IMR-90 (cell line): Measurements from ENCODE around the gene KRTAP10-5. TPM values are rescaled to one million over a fixed set of nuclear protein-coding genes. Genes with fewer than 3 reads are reported as not detected.

ENCODE experiments used
- ATAC-seq: fragments of 200-7000 bp; cut with Tn5 transposase; 2 replicates; pipeline ENCODE4 v1.9.1; 2020; ENCODE audit warnings: low read depth, mild to moderate bottlenecking, moderate library complexity
- BruUV-seq: library from RNA; stranded (reverse); fragments of 400-500 nt; replicated peaks from 2 replicates; lab custom pipeline; 2021; lab: Mats Ljungman, UMichigan
- CTCF ChIA-PET: fragments of 300-600 bp; formaldehyde crosslinking; extraction: SDS; loops from one replicate; lab custom pipeline; 2021; ENCODE audit warnings: antibody characterized with exemption; lab: Yijun Ruan, JAX
- POLR2A ChIA-PET: fragments of 300-600 bp; sonication (Branson Sonifier 250); formaldehyde crosslinking; loops from one replicate; lab custom pipeline; 2022; ENCODE audit warnings: antibody characterized with exemption; ENCODE audit not compliant: unreplicated experiment; lab: Charles Lee
- DNase-seq: peaks from one replicate; pipeline ENCODE4 v3.0.0; 2013
- H2AFZ ChIP-seq: replicated peaks from 2 replicates; pipeline ENCODE3; 2013; ENCODE audit warnings: low read length, mild to moderate bottlenecking; ENCODE audit not compliant: poor library complexity
- H2AK5ac ChIP-seq: 2 replicates; pipeline ENCODE4 v1.6.1; 2013; ENCODE audit warnings: low read depth, low read length, inconsistent platforms
- H2AK9ac ChIP-seq: replicated peaks from 2 replicates; pipeline ENCODE3; 2013; ENCODE audit warnings: mild to moderate bottlenecking, low read depth, low read length, moderate library complexity; ENCODE audit not compliant: poor library complexity
- H2BK120ac ChIP-seq: 2 replicates; pipeline ENCODE4 v1.6.1; 2013; ENCODE audit warnings: low read depth, low read length, inconsistent platforms
- H2BK15ac ChIP-seq: 3 replicates; pipeline ENCODE4 v1.6.1; 2013; ENCODE audit warnings: low read depth, low read length, inconsistent platforms
- H2BK20ac ChIP-seq: 2 replicates; pipeline ENCODE4 v1.6.1; 2013; ENCODE audit warnings: low read depth, mild to moderate bottlenecking, inconsistent platforms, low read length, moderate library complexity
- H2BK5ac ChIP-seq: 2 replicates; pipeline ENCODE4 v1.6.1; 2013; ENCODE audit warnings: mild to moderate bottlenecking, low read depth, low read length, inconsistent platforms; ENCODE audit not compliant: poor library complexity, severe bottlenecking
- H3K14ac ChIP-seq: replicated peaks from 2 replicates; pipeline ENCODE4 v1.6.1; 2013; ENCODE audit warnings: low read depth, low read length, inconsistent platforms
- H3K18ac ChIP-seq: 2 replicates; pipeline ENCODE4 v1.6.1; 2013; ENCODE audit warnings: low read depth, low read length, control low read depth
- H3K23ac ChIP-seq: 2 replicates; pipeline ENCODE4 v1.6.1; 2013; ENCODE audit warnings: low read depth, low read length, inconsistent platforms
- H3K27ac ChIP-seq: 2 replicates; pipeline ENCODE4 v1.5.1; 2013; ENCODE audit warnings: mild to moderate bottlenecking, control low read depth, low read length; ENCODE audit not compliant: insufficient read depth
- H3K27me3 ChIP-seq: 2 replicates; pipeline ENCODE4 v1.6.1; 2013; ENCODE audit warnings: low read length; ENCODE audit not compliant: control insufficient read depth, insufficient read depth
- H3K36me3 ChIP-seq: 2 replicates; pipeline ENCODE4 v1.6.1; 2013; ENCODE audit warnings: low read length, mixed read lengths; ENCODE audit not compliant: control insufficient read depth, insufficient read depth
- H3K4ac ChIP-seq: 2 replicates; pipeline ENCODE4 v1.6.1; 2013; ENCODE audit warnings: low read depth, low read length, inconsistent platforms
- H3K4me1 ChIP-seq: 2 replicates; pipeline ENCODE4 v1.6.1; 2013; ENCODE audit warnings: low read length, mixed read lengths; ENCODE audit not compliant: control insufficient read depth, insufficient read depth
- H3K4me2 ChIP-seq: 2 replicates; pipeline ENCODE4 v1.6.1; 2013; ENCODE audit warnings: low read depth, mild to moderate bottlenecking, control low read depth, low read length, moderate library complexity
- H3K4me3 ChIP-seq: 2 replicates; pipeline ENCODE4 v1.5.1; 2013; ENCODE audit warnings: low read depth, mild to moderate bottlenecking, control low read depth, low read length, moderate library complexity; ENCODE audit not compliant: insufficient read depth
- H3K56ac ChIP-seq: 2 replicates; pipeline ENCODE4 v1.6.1; 2013; ENCODE audit warnings: low read length, inconsistent platforms; ENCODE audit not compliant: insufficient read depth; ENCODE audit errors: extremely low read depth
- H3K79me1 ChIP-seq, 2 experiments: 2 replicates each; pipeline ENCODE4 v1.6.1; 2013; ENCODE audit warnings: low read length in 2 of 2, inconsistent platforms in 1 of 2, low read depth in 1 of 2
- H3K9ac ChIP-seq: 2 replicates; pipeline ENCODE4 v1.6.1; 2013; ENCODE audit warnings: low read depth, low read length, control low read depth
- H3K9me1 ChIP-seq: 2 replicates; pipeline ENCODE4 v1.6.1; 2013; ENCODE audit warnings: low read length, inconsistent platforms; ENCODE audit not compliant: insufficient read depth
- H3K9me3 ChIP-seq: 2 replicates; pipeline ENCODE4 v1.6.1; 2013; ENCODE audit warnings: low read length; ENCODE audit not compliant: control insufficient read depth, insufficient read depth
- H4K20me1 ChIP-seq: 2 replicates; pipeline ENCODE4 v1.6.1; 2013; ENCODE audit warnings: low read length, inconsistent platforms; ENCODE audit not compliant: insufficient read depth
- H4K5ac ChIP-seq: 2 replicates; pipeline ENCODE4 v1.6.1; 2013; ENCODE audit warnings: mild to moderate bottlenecking, low read depth, low read length, control low read depth
- H4K8ac ChIP-seq, 2 experiments: 2 replicates each; pipeline ENCODE4 v1.6.1; 2013; ENCODE audit warnings: low read depth in 2 of 2, low read length in 2 of 2, control low read depth in 1 of 2, inconsistent platforms in 1 of 2
- H4K91ac ChIP-seq: 2 replicates; pipeline ENCODE4 v1.6.1; 2013; ENCODE audit warnings: low read depth, low read length, inconsistent platforms; ENCODE audit not compliant: insufficient read depth
- CHD1 ChIP-seq: IDR thresholded peaks from 2 replicates; pipeline ENCODE4 v1.6.1; 2012; ENCODE audit warnings: low read depth, low read length, improper control_type of control experiment
- RFX5 ChIP-seq: IDR thresholded peaks from 2 replicates; pipeline ENCODE4 v1.8.0; 2012; ENCODE audit warnings: low read depth, mild to moderate bottlenecking, low read length, moderate library complexity
- SMC3 ChIP-seq: fragments of 150-350 bp; IDR thresholded peaks from 2 replicates; pipeline ENCODE4 v1.6.1; 2016; ENCODE audit warnings: low read depth, mild to moderate bottlenecking, antibody characterized with exemption, low read length, moderate library complexity
- WGBS, 2 experiments: methylation state at CpG; one replicate each; pipeline versions ENCODE4 v1.1.5 to v1.1.7; 2013; ENCODE audit warnings: missing lambda C conversion rate in 2 of 2; ENCODE audit not compliant: insufficient read length in 1 of 2; ENCODE audit errors: extremely low coverage in 2 of 2; 5-methylcytosine and 5-hydroxymethylcytosine counted together
- dilution Hi-C: fragments of 300-500 bp; cut with HindIII; formaldehyde crosslinking; loops from one replicate; pipeline ENCODE4 v1.14.3; 2018; ENCODE audit warnings: low sequenced_read_pairs; ENCODE audit not compliant: unreplicated experiment
- in situ Hi-C: fragments of 300-500 bp; cut with MboI; formaldehyde crosslinking; loops from 3 replicates; pipeline ENCODE4 v1.14.3; 2019; ENCODE audit warnings: low sequenced_read_pairs, inconsistent platforms, mixed read lengths
- intact Hi-C: fragments of 100-400 bp; cut with micrococcal nuclease; formaldehyde crosslinking; loops from 2 replicates; pipeline ENCODE4 v1.10.0; 2022
- polyA plus RNA-seq, 3 experiments: library from polyadenylated mRNA; depleted of rRNA; stranded (reverse); fragments of >200 nt; gene quantifications; 2 replicates each; pipeline ENCODE4 v1.2.3, GENCODE V29; 2012; ENCODE audit warnings: low replicate concordance in 1 of 3
- total RNA-seq: library from RNA; depleted of rRNA; stranded (reverse); fragments of >200 nt; gene quantifications from 2 replicates; pipeline ENCODE4 v1.2.3, GENCODE V29; 2012

Gene KRTAP10-5
- total and polyA plus RNA-seq, 2 of the 4 experiments (the other 2 are of a cell fraction) = not detected

GRCh38 chr21:44530221-44530902 lies 50.0 kb downstream of the KRTAP10-5 start:
- Histone ChIP-seq H2AFZ (no peak overlapping the region), H3K9me1 (no peaks in the 10 kb centered on the region), H3K18ac (no peak overlapping the region), H4K5ac (no peak overlapping the region), H3K9me3 (peaks cover 22% of the 10 kb centered on the region; the same call in 1 of the 2 replicates), H2AK9ac (no peak overlapping the region), H4K20me1 (no peaks in the 10 kb centered on the region), H3K4me3 (no peak overlapping the region), H3K4ac (no peak overlapping the region), H2BK15ac (no peak overlapping the region), H3K14ac (no peak overlapping the region), H4K8ac (no peak overlapping the region), H3K79me1 (no peaks in the 10 kb centered on the region), H2AK5ac (no peak overlapping the region), H4K91ac (no peak overlapping the region), H3K9ac (no peak overlapping the region), H3K4me2 (no peak overlapping the region), H2BK120ac (no peak overlapping the region), H3K27me3 (no peaks in the 10 kb centered on the region), H3K36me3 (no peaks in the 10 kb centered on the region), H3K23ac (no peak overlapping the region), H3K4me1 (no peaks in the 10 kb centered on the region), H2BK20ac (no peak overlapping the region), H3K56ac (no peak overlapping the region), H2BK5ac (no peak overlapping the region), H3K27ac (no peak overlapping the region)
- no peak for ATAC-seq
- CTCF ChIA-PET = no interaction called here
- no peak for DNase-seq
- TF ChIP-seq SMC3 = no peak
- TF ChIP-seq RFX5 = no peak
- TF ChIP-seq CHD1 = no peak
- dilution Hi-C loops (no loop called here), in situ Hi-C loops (no loop called here), intact Hi-C loops (no loop called here)
- POLR2A ChIA-PET = no interaction called here
- 29% methylated on average over 2 of the region's 7 CpGs; no CpG with 5 or more reads in 1 of the 2 experiments for WGBS, 2 experiments
- no TSS peak for BruUV-seq
